Stimulated activated CD4-positive, alpha-beta T cell treated with anti-CD3 and anti-CD28 coated beads, TNF-alpha, amount 100 ng/mL, for 4 hours (primary cell): Measurements from ENCODE around the gene RRAGC.

Experiments
- DNase-seq, 3 experiments: peaks; one replicate each; pipeline ENCODE4 v3.0.0-alpha.2; 2020; ENCODE audit warnings: low read depth in 3 of 3

The RRAGC gene

GRCh38 chr1:38859561-38860453, at the start of gene RRAGC:
Gene RRAGC (minus strand): TSS chr1:38859772. CDS start chr1:38859646, 126 bp downstream.
- DNase-seq, result peak; percentile 95 to 97 (median 96)

GRCh38 chr1:38908821-38909220, 49.2 kb upstream of the RRAGC start:
- no peak for DNase-seq

- no peak for DNase-seq
Measured at GRCh38 chr1:38905985-38906384, 46.4 kb upstream of the RRAGC start.

- no peak for DNase-seq
Measured at GRCh38 chr1:38899560-38899959, 40.0 kb upstream of the RRAGC start.

- DNase-seq, result no peak
Measured at GRCh38 chr1:38898653-38899230, 39.2 kb upstream of the RRAGC start.

- no peak for DNase-seq
Measured at GRCh38 chr1:38896169-38896568, 36.6 kb upstream of the RRAGC start.

- DNase-seq, result no peak
Measured at GRCh38 chr1:38892976-38893375, 33.4 kb upstream of the RRAGC start.

- no peak for DNase-seq
Measured at GRCh38 chr1:38891753-38892152, 32.2 kb upstream of the RRAGC start.

GRCh38 chr1:38889589-38889988, 30.0 kb upstream of the RRAGC start:
- DNase-seq, result no peak

GRCh38 chr1:38888423-38889333, 29.1 kb upstream of the RRAGC start:
- no peak for DNase-seq

GRCh38 chr1:38885092-38885491, 25.5 kb upstream of the RRAGC start:
- DNase-seq, result no peak

- DNase-seq, result no peak
Measured at GRCh38 chr1:38881487-38881886, 21.9 kb upstream of the RRAGC start, which contains the start of gene GJA9. Gene GJA9 (minus strand): TSS chr1:38881587. CDS start chr1:38876098, 5,489 bp downstream.

- no peak for DNase-seq
Measured at GRCh38 chr1:38875811-38876210, 16.2 kb upstream of the RRAGC start.

- peak; percentile 90 to 95 (median 91) for DNase-seq
Measured at GRCh38 chr1:38873027-38873969, 13.7 kb upstream of the RRAGC start, which contains the start of gene MYCBP. Gene MYCBP (minus strand): TSS chr1:38873348. CDS start chr1:38873305, 43 bp downstream.

- DNase-seq, result no peak
Measured at GRCh38 chr1:38872401-38873026, 12.9 kb upstream of the RRAGC start.

GRCh38 chr1:38870996-38871395, 11.4 kb upstream of the RRAGC start:
- no peak for DNase-seq

- DNase-seq, result no peak
Measured at GRCh38 chr1:38867208-38867607, 7.6 kb upstream of the RRAGC start.

GRCh38 chr1:38865112-38865715, 5.6 kb upstream of the RRAGC start:
- no peak for DNase-seq

- DNase-seq, result no peak
Measured at GRCh38 chr1:38860454-38860795, 853 bp upstream of the RRAGC start.
